ENCODE measurements around the gene ZNF655.

- TF ChIP-seq ZFP37 (tag by site-specific recombination; IDR thresholded peaks at IDR 0.05) (no peak; the same call in 1 of the 2 replicates), CTCF (tag by site-specific recombination; IDR thresholded peaks at IDR 0.05) (no peak), SP2 (tag by site-specific recombination; IDR thresholded peaks at IDR 0.05) (peak; percentile 83), ZNF639 (tag by site-specific recombination; IDR thresholded peaks at IDR 0.05) (no peak), ZNF776 (tag by site-specific recombination; IDR thresholded peaks at IDR 0.05; ENCODE audit: borderline replicate concordance) (no peak)
Measured at GRCh38 chr7:99558306-99559174, at the start of gene ZNF655.

All from HEK293 (cell line).